HS-27A (cell line): Measurements from ENCODE around the gene DOCK2.

Experiments used
- DNase-seq: peaks from one replicate; pipeline ENCODE4 v3.0.0-alpha.2; 2012; ENCODE audit warnings: low read depth, missing footprints

DOCK2 gene

DNA sequence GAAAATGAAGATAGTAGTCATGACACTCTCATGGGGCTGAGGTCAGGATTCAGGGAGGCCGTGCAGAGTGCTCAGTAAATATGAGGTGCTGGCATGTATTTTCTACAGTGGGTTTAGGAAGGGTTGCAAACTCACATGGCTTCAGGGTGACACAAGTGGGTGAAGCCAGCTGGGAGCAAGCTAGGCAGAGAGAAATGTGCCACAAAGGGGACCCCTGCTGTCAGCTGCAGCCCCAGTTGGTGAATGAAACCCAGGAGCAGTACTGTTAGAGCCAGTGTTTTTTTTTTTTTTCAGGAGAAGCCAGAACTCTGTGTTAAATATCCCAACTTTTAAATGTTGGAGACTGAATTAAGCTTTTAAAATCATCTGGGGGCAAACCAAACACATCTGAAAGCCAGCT lies 267.9 kb downstream of the DOCK2 start:
- DNase-seq, result no peak

DNA sequence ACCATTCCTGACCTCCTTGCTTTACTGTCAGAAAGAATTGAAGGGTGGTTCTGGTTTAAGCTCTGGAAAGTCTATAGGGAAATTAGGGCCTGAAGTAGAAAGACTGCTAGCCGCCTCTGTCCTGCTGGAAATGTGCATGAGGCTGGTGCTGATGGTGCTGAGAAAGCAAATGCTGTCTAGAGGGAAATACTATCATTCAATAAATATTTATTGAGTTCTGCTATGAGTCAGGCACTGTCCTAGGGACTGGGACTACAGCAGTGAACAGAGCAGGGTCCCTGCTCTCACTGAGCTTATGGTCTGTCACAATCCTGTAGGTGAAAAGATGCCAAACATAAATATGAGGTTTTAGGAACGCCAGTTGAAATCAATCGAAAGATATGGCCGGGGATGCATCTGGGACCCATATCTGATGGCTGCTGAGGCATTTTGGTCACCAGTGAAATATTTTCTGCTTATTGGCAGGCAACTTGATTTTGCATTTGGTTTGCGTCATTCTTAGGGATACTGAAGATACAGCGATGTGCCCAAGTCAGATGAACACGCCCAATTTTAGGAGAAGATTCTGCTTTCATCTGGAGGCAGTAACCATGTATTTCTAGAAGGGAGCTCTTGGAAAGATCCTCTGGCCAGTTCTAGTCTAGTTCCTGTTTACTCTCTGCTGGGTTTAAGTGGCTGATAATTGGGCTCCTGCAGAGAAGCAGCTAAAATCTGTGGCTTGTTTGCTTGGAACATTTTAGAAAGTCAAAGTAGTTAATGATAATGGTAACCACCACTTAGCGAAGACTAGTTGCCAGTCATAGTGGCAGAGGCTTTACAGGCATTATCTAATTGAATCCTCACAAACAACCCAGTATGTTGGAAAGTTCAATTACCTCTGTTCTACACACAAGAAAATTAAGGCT lies 269.9 kb downstream of the DOCK2 start:
- DNase-seq, result no peak

DNA sequence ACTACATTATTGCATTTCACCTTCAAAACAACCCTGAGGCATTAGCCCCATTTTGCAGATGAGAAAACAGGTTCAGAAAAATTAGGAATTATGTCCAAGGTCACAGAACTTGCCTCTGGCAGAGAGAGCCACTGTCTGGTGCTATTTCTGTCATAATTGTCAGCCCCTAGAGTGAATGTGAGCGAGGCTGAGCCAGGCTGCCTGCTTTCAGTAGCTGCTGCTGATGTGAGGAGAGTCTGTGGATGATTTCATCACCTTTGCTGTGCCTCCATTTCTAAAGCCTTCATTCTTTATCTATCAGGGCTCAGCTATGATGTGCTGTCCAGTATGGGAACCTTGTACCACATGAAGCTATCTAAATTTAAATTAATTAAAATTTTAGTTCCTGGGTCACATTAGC lies 271.8 kb downstream of the DOCK2 start:
- DNase-seq, result no peak

DNA sequence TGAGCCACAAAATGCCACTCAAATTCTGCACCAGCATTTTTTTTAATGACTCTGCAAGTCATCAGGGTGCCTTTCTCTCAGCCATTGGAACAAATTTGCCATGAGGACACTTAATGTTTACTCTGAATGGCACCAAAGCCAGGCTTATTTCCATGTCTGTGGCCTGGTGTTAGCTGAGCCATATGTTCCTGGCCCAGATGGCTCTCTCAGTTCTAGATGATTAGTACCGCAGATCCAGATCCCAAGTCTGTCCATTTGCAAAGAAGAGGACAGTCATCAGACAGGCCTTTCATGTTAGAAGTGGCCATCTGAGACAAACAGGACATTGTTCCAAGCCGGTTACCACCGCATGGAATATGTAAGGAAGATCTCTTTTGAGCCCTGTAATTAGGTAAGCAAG lies 272.9 kb downstream of the DOCK2 start:
- DNase-seq, result no peak

DNA sequence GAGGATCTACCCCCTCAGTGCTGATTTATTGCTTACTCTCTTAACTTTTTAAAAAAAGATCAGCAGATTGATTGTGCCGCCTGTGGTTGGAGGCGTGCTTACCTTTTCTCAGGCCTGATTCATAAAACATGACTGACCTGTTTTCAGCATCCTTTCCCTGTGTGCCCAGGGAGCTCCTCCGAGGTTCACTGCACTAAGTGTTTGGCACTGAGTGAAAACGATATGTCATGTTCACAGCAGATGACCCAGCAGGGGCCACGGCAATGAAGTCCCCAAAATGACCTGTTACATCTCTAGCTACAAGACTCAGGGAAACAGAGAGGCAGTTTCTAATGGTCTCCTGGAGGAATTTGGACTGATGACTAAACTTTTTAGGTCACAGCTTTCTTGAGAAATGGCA lies 273.3 kb downstream of the DOCK2 start:
- DNase-seq, result no peak

DNA sequence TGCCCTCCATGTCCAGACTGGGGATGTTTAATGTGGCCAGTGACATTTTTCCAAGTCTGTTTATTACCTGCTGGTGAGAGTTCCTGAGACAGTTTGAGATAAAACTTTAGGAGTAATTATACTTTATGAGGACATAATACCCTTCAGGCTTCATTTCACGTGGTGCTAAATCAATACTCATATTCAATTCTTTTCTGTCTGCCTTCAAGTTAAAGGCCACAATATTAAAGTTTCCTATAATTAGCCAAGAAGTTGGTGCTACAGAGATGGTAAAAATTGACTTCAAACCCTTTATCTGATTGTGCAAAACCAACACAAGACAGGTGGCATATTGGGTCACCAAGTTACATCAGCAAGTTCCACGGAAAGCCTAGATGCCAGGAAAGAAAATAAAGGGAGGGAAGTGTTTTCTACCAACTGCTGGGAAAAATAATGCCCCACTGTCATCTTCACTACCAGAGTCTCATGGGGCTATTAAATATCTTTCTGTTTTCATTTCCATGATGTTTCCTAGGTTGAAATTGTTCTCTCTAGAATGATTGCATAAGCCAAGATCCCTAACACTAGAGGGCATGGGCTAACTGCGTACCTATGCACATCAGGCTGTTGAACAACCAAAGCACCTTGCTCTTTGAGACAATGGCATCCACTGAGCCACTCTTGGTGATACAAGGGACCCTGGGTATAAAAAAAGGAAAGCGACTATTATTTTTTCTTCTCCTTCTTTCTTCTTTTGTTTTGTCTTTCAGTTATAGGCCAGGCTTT lies 274.6 kb downstream of the DOCK2 start:
- DNase-seq, result no peak

DNA sequence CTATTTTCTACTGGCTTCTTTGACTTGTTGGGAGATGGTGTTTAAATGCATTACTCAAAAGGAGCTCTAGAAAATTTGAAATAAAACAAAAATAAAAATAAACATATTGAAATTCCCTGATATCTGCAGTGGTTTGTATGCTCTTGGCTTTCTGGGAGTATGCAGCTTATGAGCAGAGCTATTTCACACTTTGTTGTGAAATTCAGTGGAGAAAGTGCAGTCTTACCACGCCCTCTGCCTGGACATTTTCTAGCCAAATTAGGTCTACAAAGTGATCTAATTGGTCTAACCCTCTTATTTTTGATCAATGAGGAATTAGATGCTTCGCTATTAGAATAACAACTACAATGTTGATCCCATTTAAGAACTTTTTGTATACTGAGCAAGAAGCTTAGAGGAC lies 276.4 kb downstream of the DOCK2 start:
- no peak for DNase-seq

DNA sequence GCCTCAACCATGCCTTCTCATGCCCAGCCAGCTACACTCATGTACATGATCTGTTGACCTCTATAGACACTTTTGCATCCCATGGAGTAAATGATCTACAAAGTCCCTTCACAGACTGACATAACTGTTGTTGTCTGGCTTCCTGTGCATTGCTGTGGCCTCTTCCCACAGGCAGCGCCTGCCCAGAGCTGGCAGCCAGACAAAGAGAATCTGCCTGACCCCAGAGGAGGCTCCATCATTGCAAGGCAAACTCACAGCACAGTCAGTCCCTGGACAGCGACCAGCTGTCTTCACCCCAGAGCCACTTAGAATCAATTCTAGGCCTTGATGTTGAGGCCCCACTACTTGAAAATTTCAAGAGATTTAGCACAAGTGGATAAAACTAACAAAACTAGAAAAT lies 277.7 kb downstream of the DOCK2 start:
- no peak for DNase-seq

DNA sequence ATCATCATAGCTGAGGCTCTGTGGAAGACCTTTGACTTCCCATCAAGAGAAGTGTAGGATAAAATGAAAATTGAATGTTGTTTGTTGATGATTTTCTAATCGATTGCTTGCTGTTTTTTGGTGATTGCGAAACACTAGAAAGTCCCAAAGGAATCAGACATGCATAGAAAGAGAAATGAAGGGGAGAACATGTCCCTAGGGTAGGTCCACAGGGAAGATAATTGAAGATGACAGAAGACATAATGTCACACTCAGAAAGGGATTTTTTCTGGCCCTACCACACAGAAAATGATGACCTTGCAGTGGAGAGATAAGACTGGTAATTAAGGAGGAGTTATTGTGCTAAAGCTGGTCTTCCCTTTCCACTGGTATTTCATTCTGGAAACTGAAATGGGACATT lies 280.4 kb downstream of the DOCK2 start:
- no peak for DNase-seq

DNA sequence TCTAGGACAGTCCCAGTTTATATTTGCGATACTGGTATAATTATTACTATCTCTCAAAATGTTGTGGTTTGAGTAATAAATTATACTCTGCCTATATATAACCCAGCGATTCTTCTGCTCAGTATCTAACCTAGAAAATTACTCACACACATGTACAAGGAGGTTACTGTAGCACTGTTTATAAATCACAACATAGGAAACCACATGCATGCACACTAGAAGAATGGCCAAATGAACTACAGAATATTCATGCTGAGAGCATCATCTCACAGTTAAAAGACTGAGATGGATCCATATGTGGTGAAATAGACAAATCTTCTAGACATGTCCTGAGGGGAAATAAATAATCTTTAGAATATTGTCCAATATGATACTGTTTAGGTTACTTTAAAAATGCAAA lies 281.2 kb downstream of the DOCK2 start:
- no peak for DNase-seq

DNA sequence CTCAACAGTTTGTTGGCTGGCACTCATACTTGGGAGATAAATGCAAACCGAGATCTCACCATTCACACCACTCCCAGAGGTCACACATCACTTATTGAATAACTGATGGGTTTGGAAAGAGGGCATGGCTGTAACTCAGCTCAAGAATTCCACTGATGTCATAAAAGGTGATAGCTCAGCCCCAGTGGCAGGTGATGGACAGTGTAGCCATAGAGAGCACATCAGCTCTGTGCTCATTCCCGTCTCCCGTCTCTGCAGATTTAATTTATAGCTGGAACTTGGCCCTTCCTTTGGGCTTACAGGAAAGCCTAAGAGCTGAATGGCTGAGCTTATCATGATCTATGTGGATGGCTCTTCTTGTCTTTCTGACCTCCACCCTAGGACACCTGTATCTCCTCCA lies 283.4 kb downstream of the DOCK2 start:
- DNase-seq, result no peak

DNA sequence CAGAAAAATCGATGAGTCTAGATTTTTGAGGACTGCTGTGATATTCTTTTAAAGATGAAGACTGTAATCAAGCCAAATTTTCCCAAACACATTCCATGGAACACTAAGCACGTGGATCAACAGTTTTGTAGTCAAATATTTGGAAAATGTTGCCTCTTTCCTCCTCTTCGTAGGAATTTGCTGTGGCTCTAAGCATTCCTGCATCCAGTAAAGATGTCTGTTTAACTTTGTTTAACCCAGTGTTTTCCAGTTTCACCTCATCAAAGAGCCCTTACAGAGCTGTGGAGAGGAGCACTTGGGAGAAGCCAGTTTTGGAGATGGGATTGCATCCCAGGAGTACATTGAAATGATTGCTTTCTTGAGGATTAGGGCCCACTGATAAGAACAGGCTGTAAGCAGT lies 284.3 kb downstream of the DOCK2 start:
- no peak for DNase-seq

DNA sequence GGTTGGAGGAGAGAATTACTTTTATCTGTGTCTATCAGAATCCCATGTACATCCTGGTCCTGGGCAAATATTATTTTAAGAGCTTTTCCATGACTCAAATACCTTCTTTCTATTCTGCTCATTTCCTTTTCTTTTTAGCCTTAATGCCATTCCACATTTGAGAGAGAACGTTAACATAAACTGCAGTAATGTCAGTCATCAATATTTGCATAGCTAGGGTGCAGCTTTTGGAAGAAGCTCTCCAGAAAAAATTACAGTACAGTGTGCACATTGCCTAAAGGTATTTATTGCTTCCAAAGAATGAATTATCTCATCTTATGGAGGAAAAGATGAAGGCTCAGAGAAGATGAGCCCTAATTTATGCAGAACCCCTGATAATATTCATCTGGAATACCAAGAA lies 284.9 kb downstream of the DOCK2 start:
- no peak for DNase-seq

DNA sequence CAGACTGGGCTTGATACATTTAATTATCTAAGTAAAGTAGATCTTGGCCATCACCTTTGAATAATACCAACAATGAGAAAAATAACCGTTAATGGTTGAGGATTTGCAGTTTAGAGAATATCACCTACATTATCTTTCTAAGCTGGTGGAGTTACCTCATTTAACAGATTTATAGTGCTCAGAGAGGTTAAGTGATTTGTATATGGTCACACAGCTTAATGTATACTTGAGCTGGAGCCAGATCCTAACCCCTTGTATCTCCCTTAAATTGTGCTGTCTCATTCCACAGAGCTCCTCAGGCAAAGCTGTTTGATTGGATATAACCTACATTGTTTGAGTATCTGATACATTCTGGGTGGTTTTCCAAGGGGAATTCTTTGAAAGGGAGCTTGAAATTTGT lies 285.4 kb downstream of the DOCK2 start:
- DNase-seq, result no peak

DNA sequence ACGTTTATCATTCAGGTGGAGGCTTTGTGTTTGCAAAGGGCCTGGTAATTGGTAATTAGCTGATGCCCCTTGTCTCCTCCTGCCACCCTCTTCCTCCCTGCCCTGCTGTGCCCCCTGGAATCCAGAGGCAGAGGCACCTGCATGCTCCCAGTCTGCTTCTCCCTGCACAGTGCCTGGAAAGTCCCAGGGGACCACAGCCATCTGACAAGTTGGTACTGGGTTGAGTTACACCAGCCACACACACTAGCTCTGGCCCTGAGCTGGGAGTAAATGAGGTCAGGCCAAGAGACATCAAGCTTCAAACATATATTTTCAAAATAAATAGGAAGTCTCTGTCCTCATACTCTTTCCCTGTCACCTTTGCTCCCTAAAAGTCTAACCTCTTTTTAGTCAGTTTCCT lies 286.9 kb downstream of the DOCK2 start:
- DNase-seq, result no peak

DNA sequence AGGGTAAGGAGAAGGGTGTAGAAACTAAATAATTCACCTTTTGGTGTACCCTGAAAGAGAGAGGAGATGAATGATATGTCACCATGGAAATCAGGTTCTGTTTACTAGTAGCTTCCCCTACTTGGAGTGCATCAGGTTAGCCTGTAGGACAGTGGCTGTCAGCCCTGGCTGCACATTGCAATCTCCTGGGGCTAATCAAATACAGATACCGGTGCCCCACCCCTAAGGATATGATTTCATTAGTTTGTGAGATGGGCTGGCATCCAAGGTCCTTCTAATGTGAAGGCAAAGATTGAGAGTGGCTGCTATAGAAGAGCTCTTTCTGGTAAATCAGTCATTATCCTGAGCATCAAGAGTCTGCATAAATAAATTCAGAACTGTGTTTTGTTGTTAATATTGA lies 296.1 kb downstream of the DOCK2 start:
- no peak for DNase-seq

DNA sequence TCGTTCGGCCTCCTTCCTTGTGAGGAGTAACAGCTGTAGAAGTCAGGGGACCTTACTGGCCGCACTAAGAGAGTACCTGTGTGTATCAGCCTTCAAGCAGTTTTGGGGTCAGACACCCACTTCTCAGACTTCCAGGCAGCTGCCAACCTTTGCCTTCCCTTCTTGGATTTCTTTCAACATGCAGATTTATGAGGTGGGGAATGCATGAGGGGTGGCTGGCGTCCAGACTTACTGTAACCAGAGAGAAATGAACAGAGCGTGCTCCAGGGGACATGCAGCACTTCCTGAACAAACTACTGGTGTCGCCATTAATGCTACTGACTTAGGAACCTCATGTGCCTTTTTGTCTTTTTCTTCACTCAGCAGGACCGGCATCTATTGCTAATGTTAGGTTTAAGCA lies 296.5 kb downstream of the DOCK2 start:
- no peak for DNase-seq

DNA sequence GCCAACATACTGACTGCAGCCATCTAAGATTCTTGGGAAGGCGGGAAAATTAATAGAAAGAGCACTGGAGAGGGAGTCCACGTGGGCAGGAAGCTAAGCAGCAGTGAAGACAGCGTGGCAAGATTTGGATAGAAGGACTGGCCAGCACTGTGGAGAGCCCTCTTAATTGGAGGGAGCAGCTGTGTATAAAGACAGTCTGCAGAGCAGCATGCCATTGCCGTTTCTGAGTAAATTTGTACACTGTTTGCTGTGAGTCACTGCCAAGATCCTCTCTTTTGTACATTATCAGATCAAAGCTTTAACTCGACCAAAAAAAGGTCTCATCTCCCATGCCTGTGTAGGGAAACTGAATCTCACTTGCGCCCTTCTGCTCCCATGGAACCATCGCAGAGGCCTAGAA lies 297.9 kb downstream of the DOCK2 start:
- DNase-seq, result no peak

DNA sequence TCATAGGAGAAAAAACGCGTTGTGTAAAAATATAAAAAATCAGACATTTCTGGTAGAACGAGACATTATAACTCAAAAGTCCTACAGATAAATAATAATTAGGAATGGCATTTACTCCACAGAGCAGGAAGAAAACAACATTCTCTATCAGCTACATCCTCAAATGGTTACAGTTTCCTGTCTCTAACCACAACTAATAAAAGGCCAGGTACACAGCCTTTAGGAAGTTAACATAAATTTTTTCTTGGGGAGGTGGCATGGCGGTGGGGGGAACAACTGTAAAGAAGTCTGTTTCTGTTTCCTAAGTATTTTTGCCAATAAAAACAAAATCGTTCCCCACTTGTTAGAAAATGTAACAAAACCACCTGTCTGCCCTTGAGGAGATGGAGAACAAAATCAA lies 298.7 kb downstream of the DOCK2 start:
- DNase-seq, result no peak

DNA sequence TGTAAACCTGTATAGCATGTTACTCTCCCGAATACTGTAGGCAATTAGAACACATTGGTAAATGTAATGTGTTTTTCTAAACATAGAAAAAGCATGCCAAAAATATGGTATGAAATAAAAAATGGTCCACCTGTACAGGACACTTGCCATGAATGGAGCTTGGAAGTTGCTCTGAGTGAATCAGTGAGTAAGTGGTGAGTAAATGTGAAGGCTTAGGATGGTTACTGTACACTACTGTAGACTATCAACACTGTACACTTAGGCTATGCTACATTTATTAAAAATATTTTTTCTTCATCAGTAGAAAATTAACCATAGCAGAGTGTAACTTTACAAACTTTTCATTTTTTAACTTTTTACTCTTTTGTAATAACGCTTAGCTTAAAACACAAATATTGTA lies 301.4 kb downstream of the DOCK2 start:
- no peak for DNase-seq

DNA sequence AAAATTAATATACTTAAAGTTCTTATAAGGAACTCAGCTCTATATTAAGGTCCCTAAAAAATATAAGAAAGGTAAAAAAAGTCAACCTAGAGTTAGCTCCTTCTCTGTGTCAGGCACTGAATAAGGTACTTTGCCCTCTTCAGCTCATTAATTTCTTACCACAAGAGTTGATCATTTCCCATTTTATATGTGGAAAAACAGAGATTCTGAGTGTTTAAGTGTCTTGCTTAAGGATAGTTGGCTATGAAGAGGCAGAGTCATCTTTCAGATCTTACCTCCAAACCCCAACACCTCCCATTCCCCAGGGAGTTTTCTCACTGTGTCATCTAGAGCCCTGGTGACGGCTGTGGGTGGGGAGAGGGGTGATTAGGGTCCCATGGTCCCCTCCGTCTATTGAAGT lies 302.7 kb downstream of the DOCK2 start:
- no peak for DNase-seq

DNA sequence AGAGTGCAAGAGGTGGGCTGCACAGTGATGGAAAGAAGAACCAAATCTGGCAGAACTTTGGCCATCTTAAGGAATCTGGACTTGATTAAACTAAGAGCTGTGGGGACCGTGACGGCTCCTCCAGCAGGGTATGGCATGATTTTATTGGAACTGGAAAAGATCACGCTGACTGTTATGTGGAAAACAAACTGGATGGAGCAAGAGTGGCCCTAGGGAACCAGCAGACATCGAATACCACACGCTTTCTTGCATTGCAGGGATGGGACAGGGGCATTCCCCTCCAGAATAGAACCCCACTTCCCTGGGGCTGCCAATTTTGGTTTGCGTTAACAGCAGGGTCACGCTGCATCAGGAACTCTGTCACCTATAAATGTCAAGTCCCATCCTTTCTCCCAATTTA lies 304.5 kb downstream of the DOCK2 start:
- DNase-seq, result no peak

DNA sequence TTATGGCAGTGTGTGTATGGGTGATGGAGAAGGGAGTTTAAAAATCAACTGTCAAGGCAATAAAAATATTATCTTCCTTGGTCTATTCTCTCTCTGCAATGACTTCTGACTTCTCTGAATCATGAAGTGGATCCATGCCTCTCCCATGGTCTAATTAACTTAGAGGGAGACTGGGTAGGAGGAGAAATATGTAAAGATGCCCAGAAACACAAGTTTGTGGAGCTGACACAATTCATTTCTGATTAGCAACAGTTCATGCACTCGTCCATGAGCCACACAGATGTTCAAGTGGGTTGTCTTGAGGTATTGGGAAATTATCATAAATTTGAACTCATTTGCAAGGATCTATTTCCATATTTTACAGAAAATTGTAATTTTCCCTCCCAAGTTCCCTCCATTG lies 305.1 kb downstream of the DOCK2 start:
- DNase-seq, result no peak

DNA sequence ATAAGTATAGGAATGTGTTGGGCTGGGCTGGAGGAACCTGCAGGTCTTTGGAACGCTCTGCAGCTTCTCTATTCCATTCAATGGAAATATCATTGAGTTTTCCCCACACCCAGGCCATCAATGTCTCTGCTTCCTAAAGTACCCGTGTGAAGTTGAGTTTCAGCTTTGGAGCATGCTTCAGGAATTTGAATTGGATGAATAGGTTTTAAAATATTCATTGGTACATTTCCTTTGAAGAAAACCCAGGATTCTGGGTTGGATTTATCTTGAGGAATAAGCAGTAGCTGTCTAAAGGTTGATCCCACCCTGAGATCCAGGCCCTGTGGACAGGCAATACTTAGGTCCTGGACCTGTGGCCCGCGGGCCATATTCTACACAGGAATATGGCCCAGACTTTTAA lies 306.0 kb downstream of the DOCK2 start:
- no peak for DNase-seq
